GM19043 (cell line): ENCODE measurements around the gene ZNF398.

Experiments used
- ATAC-seq: cut with Tn5 transposase; IDR thresholded peaks from one replicate; pipeline ENCODE4 v1.9.1; 2021; ENCODE audit warnings: low read depth; ENCODE audit not compliant: unreplicated experiment

ZNF398 gene

GRCh38 chr7:149195180-149196150, 48.2 kb downstream of the ZNF398 start, which contains the start of gene ZNF282:
ZNF282 (plus strand) TSS chr7:149195546; CDS start chr7:149195590, 44 bp downstream.
- peak; percentile 91 for ATAC-seq

GRCh38 chr7:149196151-149196704, 49.0 kb downstream of the ZNF398 start:
- ATAC-seq, result no peak

GRCh38 chr7:149196705-149197171, 49.5 kb downstream of the ZNF398 start:
- no peak for ATAC-seq

GRCh38 chr7:149197675-149198074, 50.4 kb downstream of the ZNF398 start:
- ATAC-seq, result no peak

- no peak for ATAC-seq
These were observed 51.0 kb downstream of the ZNF398 start for GRCh38 chr7:149198161-149198816.

GRCh38 chr7:149199234-149199995, 52.2 kb downstream of the ZNF398 start:
- ATAC-seq, result no peak

GRCh38 chr7:149202831-149203231, 55.6 kb downstream of the ZNF398 start:
- ATAC-seq, result no peak

- ATAC-seq, result no peak
These were observed 58.6 kb downstream of the ZNF398 start for GRCh38 chr7:149205690-149206381.

- no peak for ATAC-seq
These were observed 60.2 kb downstream of the ZNF398 start for GRCh38 chr7:149207324-149208035.

GRCh38 chr7:149209518-149210269, 62.4 kb downstream of the ZNF398 start:
- ATAC-seq, result peak; percentile 71

GRCh38 chr7:149210551-149210950, 63.3 kb downstream of the ZNF398 start:
- ATAC-seq, result no peak

- ATAC-seq, result no peak
These were observed 66.9 kb downstream of the ZNF398 start for GRCh38 chr7:149214020-149214720.

- no peak for ATAC-seq
These were observed 69.1 kb downstream of the ZNF398 start for GRCh38 chr7:149216402-149216801.

GRCh38 chr7:149217570-149217969, 70.3 kb downstream of the ZNF398 start:
- ATAC-seq, result no peak

- no peak for ATAC-seq
These were observed 71.5 kb downstream of the ZNF398 start for GRCh38 chr7:149218469-149219420.

- no peak for ATAC-seq
These were observed 73.3 kb downstream of the ZNF398 start for GRCh38 chr7:149220534-149220933.

GRCh38 chr7:149223176-149223575, 75.9 kb downstream of the ZNF398 start:
- no peak for ATAC-seq
